ENCODE measurements around the gene DHX32. TPM values are rescaled to one million over a fixed set of nuclear protein-coding genes. Genes with fewer than 3 reads are reported as not detected.
"Not testable (repeated sequence)": the region's sequence is repeated elsewhere in the genome, so short reads cannot be mapped to it uniquely, and the experiment has no call there.

DHX32 gene
- total RNA-seq, 4 donors from 2014 or later = 21.7 to 52.7 (median 37.6) TPM

- peaks cover 3 to 20% (median 10%) of the 10 kb centered on the region in 4 donors for H3K4me1 ChIP-seq
- DNase-seq = no peak
- intact Hi-C loops (cut with DNase I; ENCODE audit: low total_unique reads) = no loop called here
- WGBS, 2 donors (ENCODE audit: low coverage in 1 of 2) = 51 to 58% methylated on average over 5 of the region's 5 CpGs
- no peaks in the 10 kb centered on the region for H3K36me3 ChIP-seq
- H3K4me3 ChIP-seq = no peak overlapping the region
- no peak overlapping the region for H3K27ac ChIP-seq
- no peaks in the 10 kb centered on the region for H3K9me3 ChIP-seq
- in situ Hi-C loops (cut with MboI; ENCODE audit: low pct_ligation_motif_present in 1 of 4, low pct_unique_long_range_greater_than_20kb in 1 of 4, low sequenced_read_pairs in 3 of 4) = no loop called here
- TF ChIP-seq EP300 (IDR thresholded peaks at IDR 0.05; ENCODE audit: low read depth) (no peak), POLR2AphosphoS5 (IDR thresholded peaks at IDR 0.05) (no peak), CTCF (IDR thresholded peaks at IDR 0.05) (no peak), POLR2A (IDR thresholded peaks at IDR 0.05) (no peak)
- no peaks in the 10 kb centered on the region for H3K27me3 ChIP-seq
These were observed 45.2 kb upstream of the DHX32 start for GRCh38 chr10:125926247-125926646.

GRCh38 chr10:125925262-125925834 is 44.3 kb upstream of the DHX32 start:
- DNase-seq = no peak
- in situ Hi-C loops (cut with MboI; ENCODE audit: low pct_ligation_motif_present in 1 of 4, low pct_unique_long_range_greater_than_20kb in 1 of 4, low sequenced_read_pairs in 3 of 4) (no loop called here), intact Hi-C loops (cut with DNase I; ENCODE audit: low total_unique reads) (loop anchor here (2.0 kb wide), 1 partner anchor 51 kb away; no protein-coding TSS in a partner anchor)
- no peak overlapping the region for H3K4me3 ChIP-seq
- 47 to 61% methylated on average over 5 of the region's 5 CpGs for WGBS, 2 donors (ENCODE audit: low coverage in 1 of 2)
- TF ChIP-seq POLR2A (IDR thresholded peaks at IDR 0.05) (no peak), POLR2AphosphoS5 (IDR thresholded peaks at IDR 0.05) (no peak), EP300 (IDR thresholded peaks at IDR 0.05; ENCODE audit: low read depth) (no peak), CTCF (IDR thresholded peaks at IDR 0.05) (no peak)
- no peaks in the 10 kb centered on the region for H3K9me3 ChIP-seq
- H3K27me3 ChIP-seq = no peaks in the 10 kb centered on the region
- no peaks in the 10 kb centered on the region for H3K36me3 ChIP-seq
- H3K27ac ChIP-seq = no peak overlapping the region
- peaks cover 3 to 20% (median 10%) of the 10 kb centered on the region in 4 donors for H3K4me1 ChIP-seq

- DNase-seq; H3K27ac ChIP-seq; H3K4me3 ChIP-seq; intact Hi-C loops (cut with DNase I; ENCODE audit: low total_unique reads); in situ Hi-C loops (cut with MboI; ENCODE audit: low pct_ligation_motif_present in 1 of 4, low pct_unique_long_range_greater_than_20kb in 1 of 4, low sequenced_read_pairs in 3 of 4); H3K9me3 ChIP-seq; H3K4me1 ChIP-seq; H3K36me3 ChIP-seq; H3K27me3 ChIP-seq: not testable (repeated sequence)
- WGBS, 2 donors (ENCODE audit: low coverage in 1 of 2) = 79 to 83% methylated on average over 2 of the region's 2 CpGs
These were observed 40.7 kb upstream of the DHX32 start for GRCh38 chr10:125921643-125922306.

GRCh38 chr10:125917704-125918361 is 36.7 kb upstream of the DHX32 start:
- H3K4me1 ChIP-seq; in situ Hi-C loops (cut with MboI; ENCODE audit: low pct_ligation_motif_present in 1 of 4, low pct_unique_long_range_greater_than_20kb in 1 of 4, low sequenced_read_pairs in 3 of 4); intact Hi-C loops (cut with DNase I; ENCODE audit: low total_unique reads); H3K36me3 ChIP-seq; H3K27ac ChIP-seq; H3K9me3 ChIP-seq; H3K4me3 ChIP-seq; DNase-seq; H3K27me3 ChIP-seq: not testable (repeated sequence)
- 77 to 83% methylated on average over 5 to 8 of the region's 8 CpGs for WGBS, 2 donors (ENCODE audit: low coverage in 1 of 2)

- in situ Hi-C loops (cut with MboI; ENCODE audit: low pct_ligation_motif_present in 1 of 4, low pct_unique_long_range_greater_than_20kb in 1 of 4, low sequenced_read_pairs in 3 of 4) (no loop called here), intact Hi-C loops (cut with DNase I; ENCODE audit: low total_unique reads) (no loop called here)
- WGBS, 2 donors (ENCODE audit: low coverage in 1 of 2) = 67 to 68% methylated on average over 3 of the region's 3 CpGs
These were observed 35.9 kb upstream of the DHX32 start for GRCh38 chr10:125916977-125917376.

More at GRCh38 chr10:125916977-125917376, 35.9 kb upstream of the DHX32 start:
- H3K4me1 ChIP-seq = peaks cover 0 to 8% (median 7%) of the 10 kb centered on the region in 4 donors
- no peak overlapping the region for H3K4me3 ChIP-seq
- no peak for DNase-seq
- H3K27ac ChIP-seq = no peak overlapping the region
- no peaks in the 10 kb centered on the region for H3K36me3 ChIP-seq
- no peaks in the 10 kb centered on the region for H3K27me3 ChIP-seq
- TF ChIP-seq EP300 (IDR thresholded peaks at IDR 0.05; ENCODE audit: low read depth) (no peak), POLR2A (IDR thresholded peaks at IDR 0.05) (no peak), CTCF (IDR thresholded peaks at IDR 0.05) (no peak), POLR2AphosphoS5 (IDR thresholded peaks at IDR 0.05) (no peak)
- H3K9me3 ChIP-seq = no peaks in the 10 kb centered on the region

Data from transverse colon (tissue), 4 donors.